SK-N-SH (cell line): ENCODE data around the gene HILPDA. TPM values are rescaled to one million over a fixed set of nuclear protein-coding genes. Genes with fewer than 3 reads are reported as not detected.

Experiments
- polyA plus RNA-seq, 3 experiments: library from polyadenylated mRNA; depleted of rRNA; stranded (reverse); fragments of >200 nt; gene quantifications; 2 replicates each; pipeline ENCODE4 v1.2.3, GENCODE V29; 2012
- small RNA-seq, 7 experiments: library from RNA; depleted of rRNA; stranded (forward); fragments of <200 nt; gene quantifications; one replicate each; pipeline ENCODE3, GENCODE V24; 2012

HILPDA gene
- polyA plus RNA-seq, 1 of the 3 experiments (the other 2 are of a cell fraction): 24.0 TPM

Small RNA genes lying within 50 kb of the gene (small RNA-seq; reads per million reads assigned to genes)
- gene AC010655.1: 0 reads per million in 7 experiments
- 0 reads per million in 7 experiments for gene AC010655.2
- 0 reads per million in 7 experiments for gene RF00017
- gene RNU7-54P: 0 reads per million in 7 experiments

Other genes starting within 250 kb of the HILPDA start
- not detected in 2 replicates for gene LEP, start 214.6 kb upstream of the HILPDA start, polyA plus RNA-seq (2012; rRNA removed)
- 29.1 and 33.0 TPM in 2 replicates for gene RBM28, start 112.0 kb upstream of the HILPDA start, polyA plus RNA-seq (2012; rRNA removed)
- 1.5 and 3.4 TPM in 2 replicates for gene PRRT4, start 94.2 kb upstream of the HILPDA start, polyA plus RNA-seq (2012; rRNA removed)
- 80.4 and 82.0 TPM in 2 replicates for gene IMPDH1, start 45.9 kb upstream of the HILPDA start, polyA plus RNA-seq (2012; rRNA removed)
- gene METTL2B, start 20.9 kb downstream of the HILPDA start, polyA plus RNA-seq (2012; rRNA removed): 22.5 and 27.8 TPM in 2 replicates
- 1.2 TPM in 2 replicates for gene GARIN1A, start 216.4 kb downstream of the HILPDA start, polyA plus RNA-seq (2012; rRNA removed)